NCI-H1048 (cell line): ENCODE results near the gene PRR14L.
"Not testable (repeated sequence)": the region's sequence is repeated elsewhere in the genome, so short reads cannot be mapped to it uniquely, and the experiment has no call there.

Source experiments
- DNase-seq: peaks from one replicate; lab custom pipeline; 2025; lab: John Stamatoyannopoulos, UW

PRR14L gene

DNA sequence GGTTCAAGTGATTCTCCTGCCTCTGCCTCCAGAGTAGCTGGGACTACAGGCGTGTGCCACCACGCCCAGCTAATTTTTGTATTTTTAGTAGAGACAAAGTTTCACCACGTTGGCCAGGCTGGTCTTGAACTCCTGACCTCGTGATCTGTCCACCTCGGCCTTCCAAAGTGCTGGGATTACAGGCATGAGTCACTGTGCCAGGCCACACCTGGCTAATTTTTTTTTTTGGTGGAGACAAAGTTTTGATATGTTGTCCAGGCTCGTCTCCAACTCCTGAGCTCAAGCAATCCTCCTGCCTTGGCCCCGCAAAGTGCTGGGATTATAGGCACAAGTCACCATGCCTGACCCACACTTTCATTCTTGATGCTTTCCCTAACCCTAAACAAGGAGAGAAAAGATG is 9.6 kb downstream of the PRR14L start:
- DNase-seq, result not testable (repeated sequence)

DNA sequence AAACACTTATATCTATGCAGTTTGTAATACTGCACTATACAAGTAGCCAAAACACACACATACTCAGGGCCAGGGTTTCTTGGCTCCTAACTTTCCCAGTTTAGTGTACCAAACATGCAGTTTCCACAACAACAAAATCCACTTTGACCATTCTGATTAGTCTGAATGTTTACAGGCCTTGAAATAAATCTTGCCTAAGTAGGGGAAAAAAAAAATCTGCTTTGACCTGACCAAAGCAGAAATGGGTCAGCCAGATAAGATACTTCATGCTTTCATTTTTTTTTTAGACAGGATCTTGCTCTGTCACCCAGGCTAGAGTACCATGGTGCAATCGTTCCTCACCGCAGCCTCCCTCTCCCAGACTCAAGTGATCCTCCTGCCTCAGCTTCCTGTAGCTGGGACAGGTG is 10.1 kb downstream of the PRR14L start:
- DNase-seq, result no peak

GRCh38 chr22:31738566-31738965 is 11.4 kb downstream of the PRR14L start:
- DNase-seq, result no peak

- no peak for DNase-seq
Observed at GRCh38 chr22:31737932-31738331, 12.0 kb downstream of the PRR14L start.

GRCh38 chr22:31736458-31736857 is 13.5 kb downstream of the PRR14L start:
- no peak for DNase-seq

- no peak for DNase-seq
Observed at GRCh38 chr22:31734512-31734911, 15.4 kb downstream of the PRR14L start.

- DNase-seq, result no peak
Observed at GRCh38 chr22:31733580-31734079, 16.3 kb downstream of the PRR14L start.

- DNase-seq, result no peak
Observed at GRCh38 chr22:31732089-31732829, 17.7 kb downstream of the PRR14L start.

GRCh38 chr22:31730344-31730711 is 19.6 kb downstream of the PRR14L start:
- no peak for DNase-seq

- no peak for DNase-seq
Observed at GRCh38 chr22:31728857-31729256, 21.1 kb downstream of the PRR14L start.

DNA sequence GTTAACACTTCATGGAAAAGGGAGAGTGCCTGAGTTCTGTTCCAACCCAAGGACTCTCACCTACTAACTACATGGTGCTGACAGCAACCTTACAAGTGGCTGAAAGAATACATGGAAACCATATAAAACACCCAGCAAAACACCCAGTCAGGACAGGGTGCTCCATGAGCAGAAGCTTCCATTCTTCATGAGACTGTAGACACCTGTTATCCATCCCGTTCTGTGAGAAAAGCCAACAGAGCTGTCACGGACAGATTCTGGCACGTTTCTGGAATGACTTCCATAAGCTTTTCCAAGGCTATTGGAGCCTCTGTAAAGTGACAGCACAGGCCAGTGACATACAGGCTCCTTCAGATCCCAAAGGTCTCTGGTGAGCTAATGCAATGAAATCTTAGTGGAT is 23.2 kb downstream of the PRR14L start:
- DNase-seq, result no peak

- no peak for DNase-seq
Observed at GRCh38 chr22:31723723-31724122, 26.2 kb downstream of the PRR14L start.

DNA sequence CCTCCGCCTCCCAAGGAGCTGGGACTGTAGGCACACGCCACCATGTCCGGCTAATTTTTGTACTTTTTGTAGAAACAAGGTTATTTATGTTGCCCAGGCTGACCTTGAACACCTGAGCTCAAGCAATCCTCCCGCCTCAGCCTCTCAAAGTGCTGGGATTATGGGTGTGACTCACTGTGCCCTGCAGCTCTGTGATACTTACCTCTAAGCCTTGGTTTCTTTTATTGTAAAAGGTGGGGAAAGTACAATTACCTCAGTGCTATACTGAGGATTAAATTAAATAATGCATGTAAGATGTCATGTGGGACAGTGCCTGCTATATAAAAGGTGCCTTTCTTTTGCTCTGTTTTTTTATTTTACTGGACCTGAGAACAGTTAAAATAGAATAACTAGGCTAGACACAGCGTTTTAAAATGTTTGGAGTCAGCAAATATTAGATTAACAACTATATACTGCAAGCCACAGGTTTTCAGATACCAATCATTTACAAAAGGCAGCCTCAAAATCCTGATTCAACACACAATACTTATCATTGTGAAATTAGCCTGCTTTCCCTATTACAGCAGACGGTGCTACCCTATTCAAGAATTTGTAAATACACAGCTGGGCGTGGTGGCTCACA is 30.0 kb downstream of the PRR14L start:
- DNase-seq, result no peak

GRCh38 chr22:31715147-31715778 is 34.7 kb downstream of the PRR14L start:
- no peak for DNase-seq

- not testable (repeated sequence) for DNase-seq
Observed at GRCh38 chr22:31711226-31711625, 38.7 kb downstream of the PRR14L start.

GRCh38 chr22:31707519-31707918 is 42.4 kb downstream of the PRR14L start:
- no peak for DNase-seq

DNA sequence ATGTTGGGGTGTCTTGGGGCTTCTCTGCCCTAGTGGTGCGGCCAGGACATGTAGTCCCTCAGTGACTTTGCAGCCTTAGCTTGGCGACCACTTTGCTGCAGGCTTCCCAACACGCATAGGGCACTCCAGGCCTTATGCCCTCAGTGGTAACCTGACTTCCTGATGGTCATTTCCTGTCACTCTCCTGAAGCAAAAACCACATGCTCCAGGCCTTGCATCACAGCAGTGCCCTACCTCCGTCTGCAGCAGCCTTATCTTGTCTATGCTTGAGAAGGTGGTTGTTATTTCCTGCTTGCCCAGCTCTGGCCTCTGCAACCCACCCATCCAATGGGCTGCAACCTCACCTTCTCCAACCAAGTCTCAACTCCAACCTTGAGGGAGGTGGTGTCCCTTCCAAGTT is 54.5 kb downstream of the PRR14L start:
- DNase-seq, result no peak

- not testable (repeated sequence) for DNase-seq
Observed at GRCh38 chr22:31694046-31694445, 55.9 kb downstream of the PRR14L start.

- no peak for DNase-seq
Observed at GRCh38 chr22:31692186-31692886, 57.6 kb downstream of the PRR14L start.

DNA sequence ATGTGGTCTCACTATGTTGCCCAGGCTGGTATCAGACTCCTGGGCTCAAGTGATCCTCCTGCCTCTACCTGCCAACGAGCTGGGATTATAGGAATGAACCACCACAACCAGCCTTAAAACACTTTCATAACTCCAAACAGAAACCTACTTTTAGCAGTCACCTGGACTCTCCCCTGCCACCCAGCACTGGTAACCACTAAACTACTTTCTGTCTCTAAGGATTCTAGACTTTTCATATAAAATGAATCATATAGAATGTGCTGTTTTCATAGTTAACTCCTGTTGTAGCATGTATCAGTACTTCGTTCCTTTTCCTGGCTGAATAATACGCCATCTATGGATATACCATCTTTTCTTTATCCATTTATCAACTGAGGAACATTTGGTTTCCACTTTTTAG is 58.5 kb downstream of the PRR14L start:
- DNase-seq, result no peak

- DNase-seq, result no peak
Observed at GRCh38 chr22:31683181-31684105, 66.5 kb downstream of the PRR14L start.
